Panc1 (cell line): ENCODE measurements around the gene PCDHGA12. TPM values are rescaled to one million over a fixed set of nuclear protein-coding genes. Genes with fewer than 3 reads are reported as not detected.

Experiments
- ATAC-seq: fragments of 200-7000 bp; cut with Tn5 transposase; 2 replicates; pipeline ENCODE4 v1.9.1; 2020; ENCODE audit warnings: mild to moderate bottlenecking, moderate library complexity
- BruUV-seq: library from RNA; stranded (reverse); fragments of 400-500 nt; replicated peaks from 2 replicates; lab custom pipeline; 2021; lab: Mats Ljungman, UMichigan
- CTCF ChIA-PET: fragments of 300-600 bp; sonication (Branson Sonifier 250); formaldehyde crosslinking; loops from one replicate; lab custom pipeline; 2022; ENCODE audit warnings: antibody characterized with exemption; lab: Charles Lee
- POLR2A ChIA-PET: fragments of 300-600 bp; sonication (Branson Sonifier 250); formaldehyde crosslinking; loops from one replicate; lab custom pipeline; 2022; ENCODE audit warnings: antibody characterized with exemption; lab: Charles Lee
- DNase-seq: peaks from one replicate; pipeline ENCODE4 v3.0.0-alpha.2; 2010; ENCODE audit warnings: low read depth, low spot score
- H3K27ac ChIP-seq: 2 replicates; pipeline ENCODE4 v1.5.1; 2011; ENCODE audit warnings: mild to moderate bottlenecking, low read length, inconsistent platforms
- H3K27me3 ChIP-seq: fragments of 200-500 bp; sonication (Bioruptor generic); 2 replicates; pipeline ENCODE4 v1.6.0; 2014; ENCODE audit warnings: low read length, inconsistent platforms; ENCODE audit not compliant: control insufficient read depth, insufficient read depth
- H3K36me3 ChIP-seq: fragments of 200-500 bp; sonication (Bioruptor generic); 2 replicates; pipeline ENCODE4 v1.5.1; 2014; ENCODE audit warnings: inconsistent platforms, mild to moderate bottlenecking, low read length, moderate library complexity; ENCODE audit not compliant: control insufficient read depth, insufficient read depth
- H3K4me1 ChIP-seq: 2 replicates; pipeline ENCODE4 v1.5.1; 2011; ENCODE audit warnings: inconsistent platforms, mild to moderate bottlenecking, low read length, moderate library complexity; ENCODE audit not compliant: control insufficient read depth, insufficient read depth
- H3K4me3 ChIP-seq, 2 experiments: 2 replicates each; pipeline ENCODE4 v1.5.1; 2011 to 2012; ENCODE audit warnings: low read depth in 2 of 2, low read length in 2 of 2, mild to moderate bottlenecking in 2 of 2, inconsistent platforms in 1 of 2, moderate library complexity in 1 of 2
- H3K9me3 ChIP-seq: fragments of 200-500 bp; sonication (Bioruptor generic); 2 replicates; pipeline ENCODE4 v1.5.1; 2014; ENCODE audit warnings: low read depth, mild to moderate bottlenecking, inconsistent platforms, low read length, moderate library complexity; ENCODE audit not compliant: control insufficient read depth, insufficient read depth
- POLR2AphosphoS5 ChIP-seq: IDR thresholded peaks from 2 replicates; pipeline ENCODE4 v1.6.1; 2012; ENCODE audit warnings: mild to moderate bottlenecking, low read depth, low read length, moderate library complexity
- SIN3A ChIP-seq: IDR thresholded peaks from 2 replicates; pipeline ENCODE4 v1.6.1; 2012; ENCODE audit warnings: low read depth, mild to moderate bottlenecking, low read length, moderate library complexity, borderline replicate concordance; ENCODE audit not compliant: insufficient read depth
- TCF7L2 ChIP-seq: IDR thresholded peaks from 2 replicates; pipeline ENCODE4 v1.6.1; 2011; ENCODE audit warnings: mild to moderate bottlenecking, low read depth, low read length, inconsistent platforms
- in situ Hi-C: cut with HindIII; loops from 2 replicates; pipeline ENCODE4 v1.10.0; 2016; ENCODE audit warnings: low sequenced_read_pairs, low pct_unique_long_range_greater_than_20kb
- intact Hi-C: fragments of 100-400 bp; cut with micrococcal nuclease; formaldehyde crosslinking; loops from one replicate; pipeline ENCODE4 v1.10.0; 2022; ENCODE audit not compliant: unreplicated experiment
- total RNA-seq: library from RNA; stranded (reverse); gene quantifications from one replicate; pipeline ENCODE4 v1.2.1, GENCODE V29; 2021; ENCODE audit not compliant: unreplicated experiment
- TF ChIP-seq, protein P1 (sequence below): fragments of 450-650 bp; IDR thresholded peaks from 2 replicates; pipeline ENCODE4 v1.5.1; 2017; ENCODE audit warnings: mild to moderate bottlenecking
- TF ChIP-seq, protein P2 (sequence below), 2 experiments: IDR thresholded peaks; 2 replicates each; pipeline ENCODE4 v1.6.1; 2011 to 2012; ENCODE audit warnings: low read depth in 2 of 2, control low read depth in 1 of 2, low read length in 1 of 2, mild to moderate bottlenecking in 1 of 2, moderate library complexity in 1 of 2; ENCODE audit not compliant: insufficient read depth in 1 of 2

Gene PCDHGA12
- total RNA-seq, 1 experiment from 2014 or later: 0.21 TPM

DNA sequence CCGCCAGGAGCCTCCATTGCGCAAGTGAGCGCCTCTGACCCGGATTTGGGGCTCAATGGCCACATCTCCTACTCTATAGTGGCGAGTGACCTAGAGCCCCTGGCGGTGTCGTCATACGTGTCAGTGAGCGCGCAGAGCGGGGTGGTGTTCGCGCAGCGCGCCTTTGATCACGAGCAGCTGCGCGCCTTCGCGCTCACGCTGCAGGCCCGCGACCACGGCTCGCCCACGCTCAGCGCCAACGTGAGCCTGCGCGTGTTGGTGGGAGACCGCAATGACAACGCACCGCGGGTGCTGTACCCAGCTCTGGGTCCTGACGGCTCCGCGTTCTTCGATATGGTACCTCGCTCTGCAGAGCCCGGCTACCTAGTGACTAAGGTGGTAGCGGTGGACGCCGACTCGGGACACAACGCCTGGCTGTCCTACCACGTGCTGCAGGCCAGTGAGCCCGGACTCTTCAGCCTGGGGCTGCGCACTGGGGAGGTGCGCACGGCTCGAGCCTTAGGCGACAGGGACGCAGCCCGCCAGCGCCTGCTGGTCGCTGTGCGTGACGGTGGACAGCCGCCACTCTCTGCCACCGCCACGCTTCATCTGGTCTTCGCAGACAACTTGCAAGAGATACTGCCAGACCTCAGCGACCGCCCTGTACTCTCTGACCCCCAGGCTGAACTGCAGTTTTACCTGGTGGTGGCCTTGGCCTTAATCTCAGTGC, 20.6 kb upstream of the PCDHGA12 start:
- Histone ChIP-seq H3K4me1 (no peaks in the 10 kb centered on the region), H3K9me3 (no peaks in the 10 kb centered on the region), H3K36me3 (no peaks in the 10 kb centered on the region), H3K4me3 (no peak overlapping the region), H3K27me3 (no peaks in the 10 kb centered on the region), H3K27ac (no peak overlapping the region)
- in situ Hi-C loops (no loop called here), intact Hi-C loops (loop anchor here (5.0 to 10.0 kb wide), 2 partner anchors 45 to 187 kb away; partner anchors contain the start of genes PCDHB14 and PCDHGA5)
- ChIA-PET CTCF (no interaction called here), POLR2A (no interaction called here)
- DNase-seq (no peak), ATAC-seq (no peak)
- TF ChIP-seq, protein P1, sequence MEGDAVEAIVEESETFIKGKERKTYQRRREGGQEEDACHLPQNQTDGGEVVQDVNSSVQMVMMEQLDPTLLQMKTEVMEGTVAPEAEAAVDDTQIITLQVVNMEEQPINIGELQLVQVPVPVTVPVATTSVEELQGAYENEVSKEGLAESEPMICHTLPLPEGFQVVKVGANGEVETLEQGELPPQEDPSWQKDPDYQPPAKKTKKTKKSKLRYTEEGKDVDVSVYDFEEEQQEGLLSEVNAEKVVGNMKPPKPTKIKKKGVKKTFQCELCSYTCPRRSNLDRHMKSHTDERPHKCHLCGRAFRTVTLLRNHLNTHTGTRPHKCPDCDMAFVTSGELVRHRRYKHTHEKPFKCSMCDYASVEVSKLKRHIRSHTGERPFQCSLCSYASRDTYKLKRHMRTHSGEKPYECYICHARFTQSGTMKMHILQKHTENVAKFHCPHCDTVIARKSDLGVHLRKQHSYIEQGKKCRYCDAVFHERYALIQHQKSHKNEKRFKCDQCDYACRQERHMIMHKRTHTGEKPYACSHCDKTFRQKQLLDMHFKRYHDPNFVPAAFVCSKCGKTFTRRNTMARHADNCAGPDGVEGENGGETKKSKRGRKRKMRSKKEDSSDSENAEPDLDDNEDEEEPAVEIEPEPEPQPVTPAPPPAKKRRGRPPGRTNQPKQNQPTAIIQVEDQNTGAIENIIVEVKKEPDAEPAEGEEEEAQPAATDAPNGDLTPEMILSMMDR: no peak
- TF ChIP-seq SIN3A: no peak
- no peak for TF ChIP-seq TCF7L2
- TF ChIP-seq, protein P2, sequence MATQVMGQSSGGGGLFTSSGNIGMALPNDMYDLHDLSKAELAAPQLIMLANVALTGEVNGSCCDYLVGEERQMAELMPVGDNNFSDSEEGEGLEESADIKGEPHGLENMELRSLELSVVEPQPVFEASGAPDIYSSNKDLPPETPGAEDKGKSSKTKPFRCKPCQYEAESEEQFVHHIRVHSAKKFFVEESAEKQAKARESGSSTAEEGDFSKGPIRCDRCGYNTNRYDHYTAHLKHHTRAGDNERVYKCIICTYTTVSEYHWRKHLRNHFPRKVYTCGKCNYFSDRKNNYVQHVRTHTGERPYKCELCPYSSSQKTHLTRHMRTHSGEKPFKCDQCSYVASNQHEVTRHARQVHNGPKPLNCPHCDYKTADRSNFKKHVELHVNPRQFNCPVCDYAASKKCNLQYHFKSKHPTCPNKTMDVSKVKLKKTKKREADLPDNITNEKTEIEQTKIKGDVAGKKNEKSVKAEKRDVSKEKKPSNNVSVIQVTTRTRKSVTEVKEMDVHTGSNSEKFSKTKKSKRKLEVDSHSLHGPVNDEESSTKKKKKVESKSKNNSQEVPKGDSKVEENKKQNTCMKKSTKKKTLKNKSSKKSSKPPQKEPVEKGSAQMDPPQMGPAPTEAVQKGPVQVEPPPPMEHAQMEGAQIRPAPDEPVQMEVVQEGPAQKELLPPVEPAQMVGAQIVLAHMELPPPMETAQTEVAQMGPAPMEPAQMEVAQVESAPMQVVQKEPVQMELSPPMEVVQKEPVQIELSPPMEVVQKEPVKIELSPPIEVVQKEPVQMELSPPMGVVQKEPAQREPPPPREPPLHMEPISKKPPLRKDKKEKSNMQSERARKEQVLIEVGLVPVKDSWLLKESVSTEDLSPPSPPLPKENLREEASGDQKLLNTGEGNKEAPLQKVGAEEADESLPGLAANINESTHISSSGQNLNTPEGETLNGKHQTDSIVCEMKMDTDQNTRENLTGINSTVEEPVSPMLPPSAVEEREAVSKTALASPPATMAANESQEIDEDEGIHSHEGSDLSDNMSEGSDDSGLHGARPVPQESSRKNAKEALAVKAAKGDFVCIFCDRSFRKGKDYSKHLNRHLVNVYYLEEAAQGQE (IDR thresholded peaks at IDR 0.05; ENCODE audit: insufficient read depth in 1 of 2, low read depth in 2 of 2, low read length in 1 of 2): no peak
- no peak for TF ChIP-seq POLR2AphosphoS5
- BruUV-seq: no TSS peak

DNA sequence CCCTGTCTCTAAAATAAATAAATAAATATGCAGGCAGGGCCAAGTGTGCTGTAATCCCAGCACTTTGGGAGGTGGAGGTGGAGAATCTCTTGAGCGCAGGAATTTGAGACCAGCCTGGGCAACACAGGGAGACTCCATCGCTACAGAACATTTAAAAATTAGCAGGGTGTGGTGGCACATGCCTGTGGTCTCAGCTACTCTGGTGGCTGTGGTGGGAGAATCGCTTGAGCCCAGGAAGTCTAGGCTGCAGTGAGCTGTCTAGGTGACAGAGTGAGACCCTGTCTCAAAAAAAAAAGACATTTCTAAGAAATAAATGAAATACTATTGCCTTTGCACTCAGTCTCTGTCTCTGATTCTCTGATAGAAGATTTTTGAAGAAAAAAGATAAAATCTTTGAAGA, 18.7 kb upstream of the PCDHGA12 start:
- Histone ChIP-seq H3K9me3 (no peaks in the 10 kb centered on the region), H3K27me3 (no peaks in the 10 kb centered on the region), H3K4me3 (no peak overlapping the region), H3K27ac (no peak overlapping the region), H3K36me3 (no peaks in the 10 kb centered on the region), H3K4me1 (no peaks in the 10 kb centered on the region)
- no peak for DNase-seq
- intact Hi-C loops: loop anchor here (5.0 to 10.0 kb wide), 2 partner anchors 47 to 189 kb away; partner anchors contain the start of genes PCDHB14 and PCDHGA5
- no TSS peak for BruUV-seq
- in situ Hi-C loops: no loop called here
- TF ChIP-seq, protein P1: no peak
- TF ChIP-seq, protein P2 (IDR thresholded peaks at IDR 0.05; ENCODE audit: insufficient read depth in 1 of 2, low read depth in 2 of 2, low read length in 1 of 2): no peak
- TF ChIP-seq SIN3A (no peak), TCF7L2 (no peak), POLR2AphosphoS5 (no peak)
- CTCF ChIA-PET: no interaction called here
- no peak for ATAC-seq
- POLR2A ChIA-PET: no interaction called here
